K562 (cell line): ENCODE data around the gene FGF13. TPM values are rescaled to one million over a fixed set of nuclear protein-coding genes. Genes with fewer than 3 reads are reported as not detected.

ENCODE experiments used
- ATAC-seq: fragments of 200-7000 bp; cut with Tn5 transposase; 3 replicates; pipeline ENCODE4 v1.9.1; 2020; ENCODE audit warnings: moderate library complexity
- BruUV-seq: library from RNA; stranded (reverse); fragments of 400-500 nt; replicated peaks from 2 replicates; lab custom pipeline; 2021; lab: Mats Ljungman, UMichigan
- CTCF ChIA-PET: fragments of 300-600 bp; formaldehyde crosslinking; extraction: SDS; loops from one replicate; lab custom pipeline; 2021; ENCODE audit warnings: low intra/inter-chr PET ratio; lab: Yijun Ruan, JAX
- POLR2A ChIA-PET: fragments of 300-600, 350-650 bp; sonication (Branson Sonifier 250); formaldehyde crosslinking; extraction: SDS; loops from one replicate; lab custom pipeline; 2021; ENCODE audit warnings: antibody characterized with exemption, inconsistent platforms; lab: Yijun Ruan, JAX
- DNase-seq, 4 experiments: peaks; one replicate each; pipeline versions ENCODE4 v3.0.0 to v3.0.0-alpha.2; 2011 to 2018; ENCODE audit warnings: low spot score in 3 of 4, mixed read lengths in 3 of 4; ENCODE audit errors: extremely low read depth in 1 of 4
- FAIRE-seq: peaks from 2 replicates; lab custom pipeline; 2011; peaks lifted over from hg19 to GRCh38; lab: Jason Lieb, UNC
- H2AFZ ChIP-seq: 2 replicates; pipeline ENCODE4 v1.6.0; 2011; ENCODE audit warnings: low read depth, low read length, control low read depth, inconsistent platforms
- H3K27ac ChIP-seq: fragments of 200-600 bp; 3 replicates; pipeline ENCODE4 v1.8.0; 2011; ENCODE audit warnings: low read depth, mild to moderate bottlenecking, control low read depth, inconsistent platforms, low read length, moderate library complexity, mixed read lengths; ENCODE audit errors: extremely low read depth
- H3K27me3 ChIP-seq, 2 experiments: fragments of 300-600 bp in 1 of 2; 2 replicates in 1 of 2; 3 replicates in 1 of 2; pipeline versions ENCODE4 v1.6.0 to v1.8.0; 2011; ENCODE audit warnings: inconsistent platforms in 2 of 2, low read length in 2 of 2, mild to moderate bottlenecking in 1 of 2, mixed read lengths in 1 of 2, moderate library complexity in 1 of 2; ENCODE audit not compliant: control insufficient read depth in 2 of 2, insufficient read depth in 2 of 2
- H3K36me3 ChIP-seq: fragments of 300-600 bp; 3 replicates; pipeline ENCODE4 v1.8.0; 2011; ENCODE audit warnings: mild to moderate bottlenecking, low read length, inconsistent platforms; ENCODE audit not compliant: control insufficient read depth, insufficient read depth
- H3K4me1 ChIP-seq, 2 experiments: fragments of 200-600 bp in 1 of 2; replicated peaks in 1 of 2; 2 replicates in 1 of 2; 3 replicates in 1 of 2; pipeline versions ENCODE4 v1.5.1 to v1.8.0; 2011; ENCODE audit warnings: inconsistent platforms in 2 of 2, low read length in 2 of 2, mild to moderate bottlenecking in 1 of 2, mixed read lengths in 1 of 2, moderate library complexity in 1 of 2; ENCODE audit not compliant: control insufficient read depth in 2 of 2, insufficient read depth in 2 of 2
- H3K4me2 ChIP-seq: 2 replicates; pipeline ENCODE4 v1.6.1; 2011; ENCODE audit warnings: low read length, control low read depth, inconsistent platforms, mixed read lengths; ENCODE audit not compliant: insufficient read depth
- H3K4me3 ChIP-seq: fragments of 200-600 bp; sonication (generic), shearing (Covaris generic); 2 replicates; pipeline ENCODE4 v1.5.1; 2016; ENCODE audit warnings: control low read depth, inconsistent platforms
- H3K79me2 ChIP-seq: fragments of 200-600 bp; 3 replicates; pipeline ENCODE4 v1.8.0; 2011; ENCODE audit warnings: low read length, inconsistent platforms; ENCODE audit not compliant: control insufficient read depth, insufficient read depth
- H3K9ac ChIP-seq, 2 experiments: 2 replicates each; pipeline versions ENCODE4 v1.6.0 to v1.6.1; 2011; ENCODE audit warnings: low read depth in 2 of 2, low read length in 2 of 2, control low read depth in 1 of 2, inconsistent platforms in 1 of 2, mild to moderate bottlenecking in 1 of 2, mixed read lengths in 1 of 2; ENCODE audit not compliant: insufficient read depth in 1 of 2
- H3K9me1 ChIP-seq: one replicate; pipeline ENCODE4 v1.6.0; 2011; ENCODE audit warnings: inconsistent platforms, mild to moderate bottlenecking, low read length, moderate library complexity; ENCODE audit not compliant: control insufficient read depth, insufficient read depth
- H3K9me3 ChIP-seq: replicated peaks from 2 replicates; pipeline ENCODE4 v1.5.1; 2011; ENCODE audit warnings: low read depth, low read length, inconsistent platforms; ENCODE audit not compliant: control insufficient read depth, insufficient read depth
- H4K20me1 ChIP-seq: replicated peaks from 2 replicates; pipeline ENCODE4 v1.6.1; 2011; ENCODE audit warnings: low read length, inconsistent platforms, mixed read lengths; ENCODE audit not compliant: control insufficient read depth, insufficient read depth
- MCM2 ChIP-seq: fragments of 450-650 bp; IDR thresholded peaks from 2 replicates; pipeline ENCODE4 v1.6.1; 2017; ENCODE audit warnings: low read depth, mild to moderate bottlenecking
- RAD21 ChIP-seq, 2 experiments: fragments of 250-450 bp in 1 of 2; fragments of 450-650 bp in 1 of 2; sonication (Bioruptor Pico) in 1 of 2; formaldehyde crosslinking in 1 of 2; IDR thresholded peaks in 1 of 2; conservative IDR thresholded peaks in 1 of 2; 2 replicates each; pipeline versions ENCODE4 v1.4.0 to v1.8.0; 2020 to 2022; ENCODE audit warnings: mild to moderate bottlenecking in 2 of 2, moderate library complexity in 1 of 2
- SRSF9 ChIP-seq: fragments of 200-400 bp; formaldehyde crosslinking; IDR thresholded peaks from 2 replicates; pipeline ENCODE4 v1.6.1; 2017; ENCODE audit warnings: low read depth, low read length, borderline replicate concordance
- WGBS: fragments of 100-300 bp; shearing (Covaris generic); methylation state at CpG from one replicate; pipeline ENCODE4 v1.1.6; 2016; ENCODE audit warnings: low coverage, mixed read lengths; ENCODE audit not compliant: insufficient coverage; ENCODE audit errors: missing lambda C conversion rate; 5-methylcytosine and 5-hydroxymethylcytosine counted together
- in situ Hi-C: fragments of 300-500 bp; cut with MboI; formaldehyde crosslinking; loops from 4 replicates; pipeline ENCODE4 v1.15.0; 2018; ENCODE audit warnings: inconsistent platforms, mixed read lengths
- intact Hi-C: fragments of 100-400 bp; cut with micrococcal nuclease; formaldehyde crosslinking; loops from 2 replicates; pipeline ENCODE4 v1.14.2; 2022
- polyA plus RNA-seq, 8 experiments: library from polyadenylated mRNA; depleted of rRNA in 4 of 8; stranded (reverse) in 5 of 8; unstranded in 3 of 8; fragments of >200 nt; fragmentation: Nextera tagmentation in 2 of 8; fragmentation: Illumina TruSeq in 1 of 8; extraction: Ambion mirVana in 2 of 8; extraction: Trizol in 1 of 8; gene quantifications; 2 replicates each; pipeline versions ENCODE4 v1.2.1 to v1.2.3, GENCODE V29; 2011 to 2014; ENCODE audit warnings: inconsistent platforms in 1 of 8, missing spikeins in 1 of 8
- total RNA-seq, 7 experiments: library from RNA; depleted of rRNA in 6 of 7; stranded (reverse); fragments of >200 nt in 6 of 7; fragmentation: Illumina TruSeq in 2 of 7; extraction: Trizol in 2 of 7; gene quantifications; 2 replicates each; pipeline versions ENCODE4 v1.2.1 to v1.2.3, GENCODE V29; 2011 to 2021; ENCODE audit warnings: low replicate concordance in 1 of 7
- TF ChIP-seq, protein P1 (sequence below): fragments of 200-800 bp; sonication (Bioruptor generic); IDR thresholded peaks from 2 replicates; pipeline ENCODE4 v1.6.1; 2017; ENCODE audit warnings: missing genetic modification characterization, missing compliant biosample characterization
- TF ChIP-seq, protein P2 (sequence below), 3 experiments: IDR thresholded peaks in 2 of 3; conservative IDR thresholded peaks in 1 of 3; 2 replicates each; pipeline ENCODE4 v1.5.1; 2011 to 2012; ENCODE audit warnings: low read length in 3 of 3, mild to moderate bottlenecking in 3 of 3, control low read depth in 2 of 3, improper control_type of control experiment in 1 of 3, inconsistent platforms in 1 of 3, low read depth in 1 of 3, mixed read lengths in 1 of 3, moderate library complexity in 1 of 3; ENCODE audit not compliant: insufficient read depth in 2 of 3

Gene FGF13
- total and polyA plus RNA-seq, 9 of the 15 experiments (the other 6 are each of a cell fraction or from before 2014, with no cell fraction given), result 14.8 to 95.7 (median 60.8) TPM

DNA sequence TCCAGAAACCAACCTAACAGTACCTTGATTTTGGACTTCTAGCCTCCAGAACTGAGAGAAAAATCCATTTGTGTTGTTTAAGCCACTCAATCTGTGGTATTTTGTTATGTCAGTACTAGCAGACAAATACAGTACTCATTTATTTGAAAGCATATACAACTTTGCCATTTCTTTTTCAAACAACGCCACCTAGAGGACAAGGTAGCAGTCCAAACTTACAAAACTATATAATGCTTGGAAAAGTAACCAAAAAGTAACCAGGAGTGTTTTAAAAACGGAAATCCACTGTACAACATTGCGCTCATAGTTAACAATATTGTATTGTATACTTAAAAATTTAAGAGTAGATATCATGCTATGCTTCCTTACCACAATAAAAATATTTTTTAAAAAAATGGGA is 37.0 kb upstream of the FGF13 start:
- Histone ChIP-seq H4K20me1 (no peaks in the 10 kb centered on the region; the same call in 1 of the 2 replicates), H2AFZ (no peak overlapping the region), H3K4me3 (no peak overlapping the region), H3K9ac (no peak overlapping the region), H3K4me2 (no peak overlapping the region), H3K79me2 (no peaks in the 10 kb centered on the region), H3K9me3 (no peaks in the 10 kb centered on the region), H3K4me1 (no peaks in the 10 kb centered on the region), H3K9me1 (peaks cover 3% of the 10 kb centered on the region), H3K27ac (no peak overlapping the region), H3K36me3 (peaks cover 3% of the 10 kb centered on the region; the same call in 1 of the 3 replicates), H3K27me3 (no peaks in the 10 kb centered on the region)
- TF ChIP-seq MCM2 (no peak), SRSF9 (no peak), RAD21 (CRISPR knock-in tag; conservative IDR thresholded peaks at IDR 0.05 in 1 of 2, IDR thresholded peaks at IDR 0.05 in 1 of 2) (peak in 1 of 2 experiments; percentile 20; a peak in 2 of 4 replicates)
- TF ChIP-seq, protein P1, sequence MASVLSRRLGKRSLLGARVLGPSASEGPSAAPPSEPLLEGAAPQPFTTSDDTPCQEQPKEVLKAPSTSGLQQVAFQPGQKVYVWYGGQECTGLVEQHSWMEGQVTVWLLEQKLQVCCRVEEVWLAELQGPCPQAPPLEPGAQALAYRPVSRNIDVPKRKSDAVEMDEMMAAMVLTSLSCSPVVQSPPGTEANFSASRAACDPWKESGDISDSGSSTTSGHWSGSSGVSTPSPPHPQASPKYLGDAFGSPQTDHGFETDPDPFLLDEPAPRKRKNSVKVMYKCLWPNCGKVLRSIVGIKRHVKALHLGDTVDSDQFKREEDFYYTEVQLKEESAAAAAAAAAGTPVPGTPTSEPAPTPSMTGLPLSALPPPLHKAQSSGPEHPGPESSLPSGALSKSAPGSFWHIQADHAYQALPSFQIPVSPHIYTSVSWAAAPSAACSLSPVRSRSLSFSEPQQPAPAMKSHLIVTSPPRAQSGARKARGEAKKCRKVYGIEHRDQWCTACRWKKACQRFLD (CRISPR knock-in tag), result no peak
- TF ChIP-seq, protein P2, sequence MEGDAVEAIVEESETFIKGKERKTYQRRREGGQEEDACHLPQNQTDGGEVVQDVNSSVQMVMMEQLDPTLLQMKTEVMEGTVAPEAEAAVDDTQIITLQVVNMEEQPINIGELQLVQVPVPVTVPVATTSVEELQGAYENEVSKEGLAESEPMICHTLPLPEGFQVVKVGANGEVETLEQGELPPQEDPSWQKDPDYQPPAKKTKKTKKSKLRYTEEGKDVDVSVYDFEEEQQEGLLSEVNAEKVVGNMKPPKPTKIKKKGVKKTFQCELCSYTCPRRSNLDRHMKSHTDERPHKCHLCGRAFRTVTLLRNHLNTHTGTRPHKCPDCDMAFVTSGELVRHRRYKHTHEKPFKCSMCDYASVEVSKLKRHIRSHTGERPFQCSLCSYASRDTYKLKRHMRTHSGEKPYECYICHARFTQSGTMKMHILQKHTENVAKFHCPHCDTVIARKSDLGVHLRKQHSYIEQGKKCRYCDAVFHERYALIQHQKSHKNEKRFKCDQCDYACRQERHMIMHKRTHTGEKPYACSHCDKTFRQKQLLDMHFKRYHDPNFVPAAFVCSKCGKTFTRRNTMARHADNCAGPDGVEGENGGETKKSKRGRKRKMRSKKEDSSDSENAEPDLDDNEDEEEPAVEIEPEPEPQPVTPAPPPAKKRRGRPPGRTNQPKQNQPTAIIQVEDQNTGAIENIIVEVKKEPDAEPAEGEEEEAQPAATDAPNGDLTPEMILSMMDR (IDR thresholded peaks at IDR 0.05 in 2 of 3, conservative IDR thresholded peaks at IDR 0.05 in 1 of 3; ENCODE audit: insufficient read depth in 2 of 3, low read depth in 1 of 3, low read length in 3 of 3), result peak; percentile 18 to 43 (median 35); a peak in 3 of 6 replicates
- WGBS, result 14% methylated on average over 3 of the region's 3 CpGs
- FAIRE-seq (peak; percentile 26), DNase-seq (peak in 3 of 4 experiments; percentile 3 to 23 (median 9)), ATAC-seq (peak; percentile 75)
- in situ Hi-C loops (loop anchor here (25.0 kb wide), 1 partner anchor 561 kb away; no protein-coding TSS in a partner anchor), intact Hi-C loops (loop anchor here (5.0 to 10.0 kb wide), 3 partner anchors 451 to 1314 kb away; no protein-coding TSS in a partner anchor)
- CTCF ChIA-PET, result no interaction called here
- BruUV-seq, result no TSS peak
- POLR2A ChIA-PET, result no interaction called here
